GM23338 (cell line): ENCODE data around the gene GAB1. TPM values are rescaled to one million over a fixed set of nuclear protein-coding genes. Genes with fewer than 3 reads are reported as not detected.

Experiments
- ATAC-seq: fragments of 200-7000 bp; cut with Tn5 transposase; 3 replicates; pipeline ENCODE4 v1.9.1; 2020
- DNase-seq: peaks from one replicate; pipeline ENCODE4 v3.0.0-alpha.2; 2015; ENCODE audit warnings: low spot score
- H2AFZ ChIP-seq: fragments of 200-600 bp; sonication (generic); 2 replicates; pipeline ENCODE4 v1.8.0; 2016; ENCODE audit warnings: antibody characterized with exemption, mild to moderate bottlenecking, moderate library complexity
- H3F3A ChIP-seq: fragments of 200-600 bp; sonication (generic); replicated peaks from 2 replicates; pipeline ENCODE4 v1.8.0; 2017; ENCODE audit warnings: antibody characterized with exemption, mixed run types, low read depth
- H3K27ac ChIP-seq: fragments of 200-600 bp; sonication (generic); 2 replicates; pipeline ENCODE4 v1.6.1; 2016; ENCODE audit warnings: low read depth
- H3K27me3 ChIP-seq: fragments of 200-600 bp; sonication (generic); 2 replicates; pipeline ENCODE4 v1.8.0; 2016; ENCODE audit warnings: mild to moderate bottlenecking, mixed run types, moderate library complexity; ENCODE audit not compliant: insufficient read depth
- H3K36me3 ChIP-seq: fragments of 200-600 bp; sonication (generic); 2 replicates; pipeline ENCODE4 v1.8.0; 2016; ENCODE audit warnings: mild to moderate bottlenecking; ENCODE audit not compliant: insufficient read depth
- H3K4me1 ChIP-seq: fragments of 200-600 bp; sonication (generic); 2 replicates; pipeline ENCODE4 v1.8.0; 2016; ENCODE audit warnings: mild to moderate bottlenecking, moderate library complexity; ENCODE audit not compliant: insufficient read depth
- H3K4me2 ChIP-seq: fragments of 200-600 bp; sonication (generic); 2 replicates; pipeline ENCODE4 v1.7.1; 2017; ENCODE audit warnings: mixed run types
- H3K4me3 ChIP-seq: fragments of 200-600 bp; sonication (generic); 2 replicates; pipeline ENCODE4 v1.6.1; 2016; ENCODE audit warnings: mixed run types
- H3K79me2 ChIP-seq: fragments of 200-600 bp; sonication (generic); replicated peaks from 2 replicates; pipeline ENCODE4 v1.8.0; 2017; ENCODE audit warnings: mild to moderate bottlenecking; ENCODE audit not compliant: insufficient read depth
- H3K9me2 ChIP-seq: fragments of 200-600 bp; sonication (generic); 2 replicates; pipeline ENCODE4 v1.8.0; 2017; ENCODE audit not compliant: insufficient read depth
- H4K20me1 ChIP-seq: fragments of 200-600 bp; sonication (generic); replicated peaks from 2 replicates; pipeline ENCODE4 v1.8.0; 2017; ENCODE audit warnings: mild to moderate bottlenecking; ENCODE audit not compliant: insufficient read depth
- H3K27ac Mint-ChIP-seq: 2 replicates; pipeline ENCODE4 v1.8.0; 2020; ENCODE audit warnings: inconsistent platforms, mild to moderate bottlenecking, moderate library complexity, mixed read lengths
- H3K27me3 Mint-ChIP-seq: 3 replicates; pipeline ENCODE4 v1.8.0; 2022; ENCODE audit warnings: low read depth, mild to moderate bottlenecking, moderate library complexity, mixed read lengths, inconsistent platforms; ENCODE audit not compliant: insufficient read depth, poor library complexity
- H3K36me3 Mint-ChIP-seq: 3 replicates; pipeline ENCODE4 v1.8.0; 2021; ENCODE audit warnings: low read depth, mild to moderate bottlenecking, inconsistent platforms, moderate library complexity, mixed read lengths
- H3K4me1 Mint-ChIP-seq: 3 replicates; pipeline ENCODE4 v1.8.0; 2020; ENCODE audit warnings: mild to moderate bottlenecking, inconsistent platforms, mixed read lengths
- H3K4me3 Mint-ChIP-seq: 3 replicates; pipeline ENCODE4 v1.8.0; 2021; ENCODE audit warnings: moderate library complexity, mild to moderate bottlenecking, inconsistent platforms, mixed read lengths
- H3K9me3 Mint-ChIP-seq: 3 replicates; pipeline ENCODE4 v1.8.0; 2020; ENCODE audit warnings: moderate library complexity, mild to moderate bottlenecking, inconsistent platforms, mixed read lengths
- CREB1 ChIP-seq: fragments of 250-450 bp; sonication (Bioruptor Pico); IDR thresholded peaks from 2 replicates; pipeline ENCODE4 v1.5.0; 2020; ENCODE audit warnings: low read depth, mild to moderate bottlenecking, moderate library complexity
- EZH2 ChIP-seq: fragments of 200-600 bp; sonication (generic); IDR thresholded peaks from one replicate; pipeline ENCODE4 v1.8.0; 2017; ENCODE audit warnings: antibody characterized with exemption, mild to moderate bottlenecking, low read depth; ENCODE audit not compliant: unreplicated experiment
- EZH2phosphoT487 ChIP-seq: fragments of 200-600 bp; sonication (generic); IDR thresholded peaks from one replicate; pipeline ENCODE4 v1.8.1; 2018; ENCODE audit warnings: antibody characterized with exemption; ENCODE audit not compliant: unreplicated experiment
- JUNB ChIP-seq: IDR thresholded peaks from one replicate; pipeline ENCODE4 v1.6.1; 2016; ENCODE audit warnings: antibody characterized with exemption; ENCODE audit not compliant: unreplicated experiment
- NANOG ChIP-seq: IDR thresholded peaks from 2 replicates; pipeline ENCODE4 v1.6.1; 2016; ENCODE audit warnings: antibody characterized with exemption, borderline replicate concordance
- ZNF114 ChIP-seq: fragments of 250-450 bp; sonication (Bioruptor Pico); IDR thresholded peaks from 2 replicates; pipeline ENCODE4 v1.5.0; 2020; ENCODE audit warnings: mild to moderate bottlenecking, moderate library complexity
- ZNF331 ChIP-seq: fragments of 250-450 bp; sonication (Bioruptor Pico); IDR thresholded peaks from 2 replicates; pipeline ENCODE4 v1.5.0; 2020; ENCODE audit warnings: low read depth, mild to moderate bottlenecking, moderate library complexity
- polyA plus RNA-seq: library from polyadenylated mRNA; unstranded; fragments of >200 nt; fragmentation: Nextera tagmentation; extraction: Ambion mirVana; gene quantifications from 2 replicates; pipeline ENCODE4 v1.2.1, GENCODE V29; 2016
- total RNA-seq: library from RNA; depleted of rRNA; stranded (reverse); fragments of >200 nt; shearing (Covaris generic); gene quantifications from 2 replicates; pipeline ENCODE4 v1.2.3, GENCODE V29; 2014
- TF ChIP-seq, protein P1 (sequence below): IDR thresholded peaks from 2 replicates; pipeline ENCODE4 v1.6.1; 2016; ENCODE audit warnings: antibody characterized with exemption
- TF ChIP-seq, protein P2 (sequence below): fragments of 250-450 bp; sonication (Bioruptor Pico); IDR thresholded peaks from 2 replicates; pipeline ENCODE4 v1.5.0; 2020; ENCODE audit warnings: mild to moderate bottlenecking, moderate library complexity

Gene GAB1
- total and polyA plus RNA-seq, 2 experiments from 2014 or later: 4.0 to 18.4 TPM

- no peak for TF ChIP-seq EZH2phosphoT487
Observed at GRCh38 chr4:143407474-143407873, 70.8 kb downstream of the GAB1 start (continued).

DNA sequence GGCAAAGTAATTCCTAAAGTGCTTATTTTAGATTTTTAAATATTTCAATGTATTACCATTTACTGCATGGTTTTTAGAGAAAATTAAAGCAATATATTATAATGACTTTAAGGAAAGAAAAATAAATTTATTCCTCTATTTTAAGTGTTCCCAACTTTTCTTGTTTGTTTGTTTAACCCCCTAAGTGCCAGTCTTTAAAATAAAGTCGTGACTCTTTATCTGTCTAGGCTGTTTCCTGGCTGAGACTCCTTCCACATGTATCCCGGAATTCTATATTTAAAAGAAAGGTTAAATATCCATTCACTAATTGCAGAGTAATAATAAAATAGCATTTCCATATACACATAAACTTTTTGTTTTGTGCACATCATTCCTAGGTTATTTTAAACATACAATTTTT, 71.2 kb downstream of the GAB1 start:
- Histone ChIP-seq H3K4me2 (no peak overlapping the region), H3K4me3 (no peak overlapping the region), H3K27ac (no peak overlapping the region), H3F3A (no peaks in the 10 kb centered on the region), H3K79me2 (peaks cover 15% of the 10 kb centered on the region; the same call in 1 of the 2 replicates), H3K27me3 (no peaks in the 10 kb centered on the region), H3K4me1 (peaks cover 15% of the 10 kb centered on the region; the same call in 1 of the 2 replicates), H2AFZ (no peak overlapping the region), H3K9me2 (no peaks in the 10 kb centered on the region), H3K36me3 (no peaks in the 10 kb centered on the region), H4K20me1 (no peaks in the 10 kb centered on the region)
- TF ChIP-seq CREB1 (CRISPR knock-in tag) (no peak), ZNF114 (CRISPR knock-in tag) (no peak), ZNF331 (CRISPR knock-in tag) (no peak), EZH2 (no peak)
- TF ChIP-seq, protein P1, sequence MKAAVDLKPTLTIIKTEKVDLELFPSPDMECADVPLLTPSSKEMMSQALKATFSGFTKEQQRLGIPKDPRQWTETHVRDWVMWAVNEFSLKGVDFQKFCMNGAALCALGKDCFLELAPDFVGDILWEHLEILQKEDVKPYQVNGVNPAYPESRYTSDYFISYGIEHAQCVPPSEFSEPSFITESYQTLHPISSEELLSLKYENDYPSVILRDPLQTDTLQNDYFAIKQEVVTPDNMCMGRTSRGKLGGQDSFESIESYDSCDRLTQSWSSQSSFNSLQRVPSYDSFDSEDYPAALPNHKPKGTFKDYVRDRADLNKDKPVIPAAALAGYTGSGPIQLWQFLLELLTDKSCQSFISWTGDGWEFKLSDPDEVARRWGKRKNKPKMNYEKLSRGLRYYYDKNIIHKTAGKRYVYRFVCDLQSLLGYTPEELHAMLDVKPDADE: no peak
- DNase-seq (no peak), ATAC-seq (no peak)
- H3K36me3 Mint-ChIP-seq: no peaks in the 10 kb centered on the region
- no peak overlapping the region for H3K4me3 Mint-ChIP-seq
- H3K9me3 Mint-ChIP-seq: no peaks in the 10 kb centered on the region
- peaks cover 28% of the 10 kb centered on the region for H3K4me1 Mint-ChIP-seq
- H3K27me3 Mint-ChIP-seq: peaks cover 2% of the 10 kb centered on the region
- H3K27ac Mint-ChIP-seq: no peak overlapping the region

GRCh38 chr4:143410015-143410414, 73.3 kb downstream of the GAB1 start:
- H3K36me3 Mint-ChIP-seq: no peaks in the 10 kb centered on the region
- peaks cover 19% of the 10 kb centered on the region; the same call in 1 of the 2 replicates for H3K79me2 ChIP-seq
- peaks cover 15% of the 10 kb centered on the region; the same call in 1 of the 2 replicates for H3K4me1 ChIP-seq
- H3K4me1 Mint-ChIP-seq: peaks cover 23% of the 10 kb centered on the region
- ATAC-seq (no peak), DNase-seq (no peak)
- no peak overlapping the region for H3K27ac ChIP-seq
- no peaks in the 10 kb centered on the region for H3F3A ChIP-seq
- H3K9me2 ChIP-seq: no peaks in the 10 kb centered on the region
- H2AFZ ChIP-seq: no peak overlapping the region
- no peaks in the 10 kb centered on the region for H3K27me3 ChIP-seq
- H3K27me3 Mint-ChIP-seq: peaks cover 2% of the 10 kb centered on the region
- no peak overlapping the region for H3K4me3 Mint-ChIP-seq
- H3K27ac Mint-ChIP-seq: no peak overlapping the region
- H3K4me2 ChIP-seq: no peak overlapping the region
- no peaks in the 10 kb centered on the region for H4K20me1 ChIP-seq
- no peaks in the 10 kb centered on the region for H3K36me3 ChIP-seq
- no peaks in the 10 kb centered on the region for H3K9me3 Mint-ChIP-seq
- H3K4me3 ChIP-seq: no peak overlapping the region
- no peak for TF ChIP-seq JUNB
- no peak for TF ChIP-seq CREB1 (CRISPR knock-in tag)
- no peak for TF ChIP-seq NANOG
- TF ChIP-seq ZNF331 (CRISPR knock-in tag): no peak
- TF ChIP-seq EZH2: no peak
- TF ChIP-seq, protein P1: no peak
- no peak for TF ChIP-seq ZNF114 (CRISPR knock-in tag)
- TF ChIP-seq, protein P2, sequence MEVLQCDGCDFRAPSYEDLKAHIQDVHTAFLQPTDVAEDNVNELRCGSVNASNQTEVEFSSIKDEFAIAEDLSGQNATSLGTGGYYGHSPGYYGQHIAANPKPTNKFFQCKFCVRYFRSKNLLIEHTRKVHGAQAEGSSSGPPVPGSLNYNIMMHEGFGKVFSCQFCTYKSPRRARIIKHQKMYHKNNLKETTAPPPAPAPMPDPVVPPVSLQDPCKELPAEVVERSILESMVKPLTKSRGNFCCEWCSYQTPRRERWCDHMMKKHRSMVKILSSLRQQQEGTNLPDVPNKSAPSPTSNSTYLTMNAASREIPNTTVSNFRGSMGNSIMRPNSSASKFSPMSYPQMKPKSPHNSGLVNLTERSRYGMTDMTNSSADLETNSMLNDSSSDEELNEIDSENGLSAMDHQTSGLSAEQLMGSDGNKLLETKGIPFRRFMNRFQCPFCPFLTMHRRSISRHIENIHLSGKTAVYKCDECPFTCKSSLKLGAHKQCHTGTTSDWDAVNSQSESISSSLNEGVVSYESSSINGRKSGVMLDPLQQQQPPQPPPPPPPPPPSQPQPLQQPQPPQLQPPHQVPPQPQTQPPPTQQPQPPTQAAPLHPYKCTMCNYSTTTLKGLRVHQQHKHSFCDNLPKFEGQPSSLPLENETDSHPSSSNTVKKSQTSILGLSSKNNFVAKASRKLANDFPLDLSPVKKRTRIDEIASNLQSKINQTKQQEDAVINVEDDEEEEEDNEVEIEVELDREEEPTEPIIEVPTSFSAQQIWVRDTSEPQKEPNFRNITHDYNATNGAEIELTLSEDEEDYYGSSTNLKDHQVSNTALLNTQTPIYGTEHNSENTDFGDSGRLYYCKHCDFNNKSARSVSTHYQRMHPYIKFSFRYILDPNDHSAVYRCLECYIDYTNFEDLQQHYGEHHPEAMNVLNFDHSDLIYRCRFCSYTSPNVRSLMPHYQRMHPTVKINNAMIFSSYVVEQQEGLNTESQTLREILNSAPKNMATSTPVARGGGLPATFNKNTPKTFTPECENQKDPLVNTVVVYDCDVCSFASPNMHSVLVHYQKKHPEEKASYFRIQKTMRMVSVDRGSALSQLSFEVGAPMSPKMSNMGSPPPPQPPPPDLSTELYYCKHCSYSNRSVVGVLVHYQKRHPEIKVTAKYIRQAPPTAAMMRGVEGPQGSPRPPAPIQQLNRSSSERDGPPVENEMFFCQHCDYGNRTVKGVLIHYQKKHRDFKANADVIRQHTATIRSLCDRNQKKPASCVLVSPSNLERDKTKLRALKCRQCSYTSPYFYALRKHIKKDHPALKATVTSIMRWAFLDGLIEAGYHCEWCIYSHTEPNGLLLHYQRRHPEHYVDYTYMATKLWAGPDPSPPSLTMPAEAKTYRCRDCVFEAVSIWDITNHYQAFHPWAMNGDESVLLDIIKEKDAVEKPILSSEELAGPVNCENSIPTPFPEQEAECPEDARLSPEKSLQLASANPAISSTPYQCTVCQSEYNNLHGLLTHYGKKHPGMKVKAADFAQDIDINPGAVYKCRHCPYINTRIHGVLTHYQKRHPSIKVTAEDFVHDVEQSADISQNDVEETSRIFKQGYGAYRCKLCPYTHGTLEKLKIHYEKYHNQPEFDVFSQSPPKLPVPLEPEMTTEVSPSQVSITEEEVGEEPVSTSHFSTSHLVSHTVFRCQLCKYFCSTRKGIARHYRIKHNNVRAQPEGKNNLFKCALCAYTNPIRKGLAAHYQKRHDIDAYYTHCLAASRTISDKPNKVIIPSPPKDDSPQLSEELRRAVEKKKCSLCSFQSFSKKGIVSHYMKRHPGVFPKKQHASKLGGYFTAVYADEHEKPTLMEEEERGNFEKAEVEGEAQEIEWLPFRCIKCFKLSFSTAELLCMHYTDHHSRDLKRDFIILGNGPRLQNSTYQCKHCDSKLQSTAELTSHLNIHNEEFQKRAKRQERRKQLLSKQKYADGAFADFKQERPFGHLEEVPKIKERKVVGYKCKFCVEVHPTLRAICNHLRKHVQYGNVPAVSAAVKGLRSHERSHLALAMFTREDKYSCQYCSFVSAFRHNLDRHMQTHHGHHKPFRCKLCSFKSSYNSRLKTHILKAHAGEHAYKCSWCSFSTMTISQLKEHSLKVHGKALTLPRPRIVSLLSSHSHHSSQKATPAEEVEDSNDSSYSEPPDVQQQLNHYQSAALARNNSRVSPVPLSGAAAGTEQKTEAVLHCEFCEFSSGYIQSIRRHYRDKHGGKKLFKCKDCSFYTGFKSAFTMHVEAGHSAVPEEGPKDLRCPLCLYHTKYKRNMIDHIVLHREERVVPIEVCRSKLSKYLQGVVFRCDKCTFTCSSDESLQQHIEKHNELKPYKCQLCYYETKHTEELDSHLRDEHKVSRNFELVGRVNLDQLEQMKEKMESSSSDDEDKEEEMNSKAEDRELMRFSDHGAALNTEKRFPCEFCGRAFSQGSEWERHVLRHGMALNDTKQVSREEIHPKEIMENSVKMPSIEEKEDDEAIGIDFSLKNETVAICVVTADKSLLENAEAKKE (CRISPR knock-in tag): no peak
